HT1080 (cell line): ENCODE results near the gene MED13L. TPM values are rescaled to one million over a fixed set of nuclear protein-coding genes. Genes with fewer than 3 reads are reported as not detected.

Experiments
- DNase-seq: peaks from one replicate; pipeline ENCODE4 v3.0.0-alpha.2; 2015; ENCODE audit warnings: low read depth
- total RNA-seq: library from RNA; depleted of rRNA; stranded (reverse); fragments of >200 nt; shearing (Covaris generic); gene quantifications from 2 replicates; pipeline ENCODE4 v1.2.3, GENCODE V29; 2014

Gene MED13L
- total RNA-seq, 1 experiment from 2014 or later, result 25.8 TPM

- no peak for DNase-seq
Measured at GRCh38 chr12:116159175-116159574, 118.3 kb downstream of the MED13L start.

- no peak for DNase-seq
Measured at GRCh38 chr12:116157845-116158267, 119.6 kb downstream of the MED13L start.

GRCh38 chr12:116156614-116157013 lies 120.9 kb downstream of the MED13L start:
- DNase-seq, result no peak

GRCh38 chr12:116155383-116155782 lies 122.1 kb downstream of the MED13L start:
- no peak for DNase-seq

GRCh38 chr12:116153983-116154382 lies 123.5 kb downstream of the MED13L start:
- no peak for DNase-seq

- no peak for DNase-seq
Measured at GRCh38 chr12:116153113-116153512, 124.4 kb downstream of the MED13L start.

GRCh38 chr12:116152268-116152667 lies 125.2 kb downstream of the MED13L start:
- DNase-seq, result peak; percentile 50

- DNase-seq, result no peak
Measured at GRCh38 chr12:116150452-116150851, 127.0 kb downstream of the MED13L start.

GRCh38 chr12:116150001-116150400 lies 127.5 kb downstream of the MED13L start:
- no peak for DNase-seq

GRCh38 chr12:116148844-116149243 lies 128.6 kb downstream of the MED13L start:
- DNase-seq, result no peak

GRCh38 chr12:116146386-116146785 lies 131.1 kb downstream of the MED13L start:
- no peak for DNase-seq

GRCh38 chr12:116145451-116145850 lies 132.0 kb downstream of the MED13L start:
- DNase-seq, result no peak

- no peak for DNase-seq
Measured at GRCh38 chr12:116144384-116144783, 133.1 kb downstream of the MED13L start.

GRCh38 chr12:116143909-116144308 lies 133.6 kb downstream of the MED13L start:
- peak; percentile 55 for DNase-seq

GRCh38 chr12:116142936-116143898 lies 134.3 kb downstream of the MED13L start:
- DNase-seq, result peak; percentile 92

- DNase-seq, result no peak
Measured at GRCh38 chr12:116141833-116142162, 135.7 kb downstream of the MED13L start.

GRCh38 chr12:116141110-116141832 lies 136.2 kb downstream of the MED13L start:
- DNase-seq, result no peak

GRCh38 chr12:116140529-116140928 lies 137.0 kb downstream of the MED13L start:
- no peak for DNase-seq

- peak; percentile 28 for DNase-seq
Measured at GRCh38 chr12:116138781-116139180, 138.7 kb downstream of the MED13L start.

GRCh38 chr12:116138364-116138763 lies 139.1 kb downstream of the MED13L start:
- DNase-seq, result no peak

- no peak for DNase-seq
Measured at GRCh38 chr12:116137318-116137717, 140.2 kb downstream of the MED13L start.

GRCh38 chr12:116136340-116136739 lies 141.2 kb downstream of the MED13L start:
- peak; percentile 63 for DNase-seq
